H1 (cell line): ENCODE results near the gene LOC128125822.

Experiments used
- CTCF ChIA-PET: fragments of 300-600 bp; sonication (Branson Sonifier 250); formaldehyde crosslinking; loops from one replicate; lab custom pipeline; 2021; ENCODE audit not compliant: partially characterized antibody; lab: Charles Lee
- POLR2A ChIA-PET: fragments of 300-600 bp; sonication (Branson Sonifier 250); formaldehyde crosslinking; loops from one replicate; lab custom pipeline; 2021; ENCODE audit warnings: inconsistent platforms; ENCODE audit not compliant: partially characterized antibody; lab: Charles Lee
- DNase-seq, 2 experiments: peaks; one replicate each; pipeline versions ENCODE4 v3.0.0 to v3.0.0-alpha.2; 2010 to 2022; ENCODE audit warnings: low spot score in 2 of 2, low read depth in 1 of 2, mixed read lengths in 1 of 2
- FAIRE-seq: peaks from 2 replicates; lab custom pipeline; 2011; peaks lifted over from hg19 to GRCh38; lab: Jason Lieb, UNC
- H2AFZ ChIP-seq: 2 replicates; pipeline ENCODE4 v1.8.1; 2012; ENCODE audit warnings: low read length, inconsistent platforms
- H2AK5ac ChIP-seq: 2 replicates; pipeline ENCODE4 v1.6.1; 2013; ENCODE audit warnings: low read depth, low read length
- H2BK120ac ChIP-seq: replicated peaks from 2 replicates; pipeline ENCODE3; 2013; ENCODE audit warnings: low read depth, low read length, inconsistent platforms
- H2BK12ac ChIP-seq: 2 replicates; pipeline ENCODE4 v1.6.1; 2013; ENCODE audit warnings: low read depth, low read length
- H2BK15ac ChIP-seq: 2 replicates; pipeline ENCODE4 v1.6.1; 2013; ENCODE audit warnings: low read length
- H2BK20ac ChIP-seq: 2 replicates; pipeline ENCODE4 v1.6.1; 2013; ENCODE audit warnings: low read length
- H2BK5ac ChIP-seq: 2 replicates; pipeline ENCODE4 v1.6.1; 2013; ENCODE audit warnings: low read depth, low read length
- H3K14ac ChIP-seq: 2 replicates; pipeline ENCODE4 v1.6.1; 2013; ENCODE audit warnings: inconsistent platforms; ENCODE audit not compliant: insufficient read length
- H3K18ac ChIP-seq: 2 replicates; pipeline ENCODE4 v1.6.1; 2013; ENCODE audit warnings: low read length; ENCODE audit errors: extremely low read depth
- H3K23ac ChIP-seq: 2 replicates; pipeline ENCODE4 v1.6.1; 2013; ENCODE audit warnings: inconsistent platforms; ENCODE audit not compliant: insufficient read length
- H3K23me2 ChIP-seq: 2 replicates; pipeline ENCODE4 v1.6.1; 2013; ENCODE audit warnings: low read depth, low read length
- H3K27ac ChIP-seq: 2 replicates; pipeline ENCODE4 v1.6.1; 2011; ENCODE audit warnings: low read depth, low read length, inconsistent platforms
- H3K27me3 ChIP-seq, 4 experiments: replicated peaks in 1 of 4; 1 replicate in 1 of 4; 2 replicates in 3 of 4; pipeline versions ENCODE4 v1.6.1 to v1.8.1; 2011 to 2013; ENCODE audit warnings: low read length in 3 of 4, mild to moderate bottlenecking in 3 of 4, inconsistent platforms in 2 of 4, mixed read lengths in 2 of 4, moderate library complexity in 1 of 4; ENCODE audit not compliant: control insufficient read depth in 3 of 4, insufficient read depth in 3 of 4; ENCODE audit errors: extremely low read depth in 1 of 4
- H3K36me3 ChIP-seq, 4 experiments: 2 replicates each; pipeline versions ENCODE4 v1.6.1 to v1.8.1; 2011 to 2013; ENCODE audit warnings: mild to moderate bottlenecking in 4 of 4, low read length in 3 of 4, moderate library complexity in 2 of 4, control low read depth in 1 of 4, inconsistent platforms in 1 of 4; ENCODE audit not compliant: insufficient read depth in 4 of 4, control insufficient read depth in 2 of 4
- H3K4ac ChIP-seq: replicated peaks from 2 replicates; pipeline ENCODE3; 2013; ENCODE audit warnings: low read length, low read depth, mixed read lengths, inconsistent platforms; ENCODE audit not compliant: insufficient read length
- H3K4me1 ChIP-seq, 4 experiments: replicated peaks in 1 of 4; 1 replicate in 1 of 4; 2 replicates in 3 of 4; pipeline versions ENCODE4 v1.6.1 to v1.8.1; 2011 to 2013; ENCODE audit warnings: low read length in 3 of 4, inconsistent platforms in 2 of 4, mixed read lengths in 1 of 4; ENCODE audit not compliant: insufficient read depth in 4 of 4, control insufficient read depth in 3 of 4
- H3K4me2 ChIP-seq, 2 experiments: 2 replicates each; pipeline versions ENCODE4 v1.6.1 to v1.8.1; 2011 to 2013; ENCODE audit warnings: low read depth in 2 of 2, low read length in 2 of 2, control low read depth in 1 of 2, inconsistent platforms in 1 of 2, mild to moderate bottlenecking in 1 of 2; ENCODE audit not compliant: insufficient read depth in 1 of 2
- H3K4me3 ChIP-seq, 4 experiments: fragments of 200-600, 300-600 bp in 1 of 4; sonication (generic), shearing (Covaris generic), sonication (Bioruptor Twin) in 1 of 4; 2 replicates each; pipeline versions ENCODE4 v1.5.1 to v1.8.1; 2011 to 2016; ENCODE audit warnings: low read length in 4 of 4, low read depth in 3 of 4, control low read depth in 2 of 4, inconsistent platforms in 2 of 4, mild to moderate bottlenecking in 2 of 4, mixed read lengths in 1 of 4, moderate library complexity in 1 of 4; ENCODE audit not compliant: insufficient read depth in 2 of 4; ENCODE audit errors: extremely low read depth in 1 of 4
- H3K56ac ChIP-seq: replicated peaks from 2 replicates; pipeline ENCODE3; 2013; ENCODE audit warnings: low read depth, mild to moderate bottlenecking, mixed read lengths, low read length, inconsistent platforms; ENCODE audit not compliant: insufficient read length
- H3K79me1 ChIP-seq: 2 replicates; pipeline ENCODE4 v1.6.1; 2013; ENCODE audit warnings: low read depth, low read length, control low read depth
- H3K79me2 ChIP-seq, 2 experiments: 2 replicates each; pipeline versions ENCODE4 v1.6.1 to v1.8.1; 2012 to 2013; ENCODE audit warnings: low read length in 2 of 2, mild to moderate bottlenecking in 2 of 2, inconsistent platforms in 1 of 2; ENCODE audit not compliant: insufficient read depth in 2 of 2, control insufficient read depth in 1 of 2
- H3K9ac ChIP-seq, 4 experiments: replicated peaks in 1 of 4; 1 replicate in 1 of 4; 2 replicates in 3 of 4; pipeline versions ENCODE4 v1.6.1 to v1.8.1; 2011 to 2013; ENCODE audit warnings: low read depth in 3 of 4, low read length in 3 of 4, control low read depth in 2 of 4, mild to moderate bottlenecking in 2 of 4, moderate library complexity in 2 of 4, inconsistent platforms in 1 of 4; ENCODE audit errors: extremely low read depth in 1 of 4
- H3K9me3 ChIP-seq, 2 experiments: 2 replicates each; pipeline versions ENCODE4 v1.6.1 to v1.8.1; 2012 to 2013; ENCODE audit warnings: mild to moderate bottlenecking in 2 of 2, moderate library complexity in 2 of 2, control low read depth in 1 of 2, inconsistent platforms in 1 of 2, low read depth in 1 of 2, low read length in 1 of 2, mixed read lengths in 1 of 2; ENCODE audit not compliant: insufficient read depth in 2 of 2
- H4K20me1 ChIP-seq, 2 experiments: replicated peaks in 1 of 2; 2 replicates each; pipeline versions ENCODE3 to v1.8.1; 2011 to 2013; ENCODE audit warnings: inconsistent platforms in 2 of 2, low read length in 2 of 2, mild to moderate bottlenecking in 1 of 2; ENCODE audit not compliant: insufficient read depth in 2 of 2, control insufficient read depth in 1 of 2
- H4K5ac ChIP-seq: 2 replicates; pipeline ENCODE4 v1.6.1; 2013; ENCODE audit warnings: low read length, low read depth, mixed read lengths, inconsistent platforms; ENCODE audit not compliant: insufficient read length
- H4K8ac ChIP-seq: 2 replicates; pipeline ENCODE4 v1.8.0; 2013; ENCODE audit warnings: mild to moderate bottlenecking, moderate library complexity, low read length, inconsistent platforms; ENCODE audit not compliant: insufficient read depth; ENCODE audit errors: extremely low read depth
- H4K91ac ChIP-seq: replicated peaks from 2 replicates; pipeline ENCODE3; 2013; ENCODE audit warnings: low read length, mixed read lengths, inconsistent platforms; ENCODE audit not compliant: insufficient read length
- KDM4A ChIP-seq: IDR thresholded peaks from one replicate; pipeline ENCODE4 v1.7.1; 2012; ENCODE audit warnings: low read depth, mild to moderate bottlenecking, moderate library complexity, low read length, inconsistent platforms; ENCODE audit not compliant: severe bottlenecking
- RFX5 ChIP-seq: IDR thresholded peaks from 2 replicates; pipeline ENCODE4 v1.6.1; 2011; ENCODE audit warnings: low read depth, low read length, improper control_type of control experiment, borderline replicate concordance
- WGBS, 2 experiments: shearing (Covaris generic) in 1 of 2; methylation state at CpG; one replicate each; pipeline versions ENCODE4 v1.1.6 to v1.1.7; 2013 to 2015; ENCODE audit warnings: low lambda C conversion rate in 2 of 2, mixed read lengths in 2 of 2, inconsistent platforms in 1 of 2, low coverage in 1 of 2, missing lambda C conversion rate in 1 of 2; ENCODE audit not compliant: insufficient replicate concordance in 2 of 2, insufficient coverage in 1 of 2, insufficient read length in 1 of 2; ENCODE audit errors: extremely low coverage in 1 of 2, missing lambda C conversion rate in 1 of 2; 5-methylcytosine and 5-hydroxymethylcytosine counted together

The LOC128125822 gene

DNA sequence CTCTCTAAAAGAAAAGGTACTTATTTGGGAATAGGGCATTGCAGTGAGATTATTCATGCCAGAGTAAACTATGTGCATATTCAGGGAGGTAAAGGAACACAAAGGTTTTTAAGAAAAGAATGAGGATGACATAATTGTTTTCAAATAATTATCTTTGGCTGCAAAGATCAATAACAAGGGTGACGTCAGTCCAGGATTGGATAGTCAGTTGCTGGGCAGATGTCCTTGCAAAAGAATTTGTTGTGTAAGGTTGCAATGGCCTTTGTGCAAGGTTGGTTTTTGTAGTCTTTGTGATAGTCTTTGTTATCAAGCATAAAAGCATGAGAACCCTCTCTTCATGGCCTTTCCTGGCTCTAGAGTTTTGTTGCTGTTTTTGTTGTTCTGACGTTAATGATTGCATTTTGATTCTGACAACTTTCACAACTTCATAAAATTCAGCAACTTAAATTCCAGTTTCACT lies 17.7 kb downstream of the LOC128125822 start:
- Histone ChIP-seq H4K8ac (no peak overlapping the region), H3K9me3 (no peaks in the 10 kb centered on the region), H2BK20ac (no peak overlapping the region), H3K79me2 (no peaks in the 10 kb centered on the region), H3K18ac (no peak overlapping the region), H3K4me2 (no peak overlapping the region), H3K4me1 (no peaks in the 10 kb centered on the region; a peak in 1 of 7 replicates), H3K23me2 (no peaks in the 10 kb centered on the region), H3K27ac (no peak overlapping the region), H3K79me1 (no peaks in the 10 kb centered on the region), H3K4me3 (no peak overlapping the region), H3K56ac (no peak overlapping the region), H4K91ac (no peak overlapping the region), H2BK12ac (no peak overlapping the region), H2AFZ (no peak overlapping the region), H3K9ac (no peak overlapping the region), H2AK5ac (no peak overlapping the region), H3K23ac (no peak overlapping the region), H2BK15ac (no peak overlapping the region), H3K4ac (no peak overlapping the region), H4K20me1 (no peaks in the 10 kb centered on the region), H3K27me3 (no peaks in the 10 kb centered on the region), H3K36me3 (no peaks in the 10 kb centered on the region), H2BK5ac (no peak overlapping the region), H4K5ac (no peak overlapping the region), H2BK120ac (no peak overlapping the region), H3K14ac (no peak overlapping the region)
- WGBS, 2 experiments, result 95% methylated on average over 2 of the region's 2 CpGs; no CpG with 5 or more reads in 1 of the 2 experiments
- DNase-seq (no peak), FAIRE-seq (no peak)
- ChIA-PET CTCF (interaction anchor here (1.3 kb wide), 1 partner anchor 174 kb away, joined by 3 read pairs; no protein-coding TSS in a partner anchor), POLR2A (interaction anchor here (0.6 to 1.0 kb wide), 2 partner anchors 15 to 128 kb away, joined by 3 read pairs; no protein-coding TSS in a partner anchor)
- peak; percentile 82 for TF ChIP-seq RFX5
- no peak for TF ChIP-seq KDM4A
